Sigmoid colon (tissue), 7 donors: ENCODE data around the gene MPP1. TPM values are rescaled to one million over a fixed set of nuclear protein-coding genes. Genes with fewer than 3 reads are reported as not detected.

Source experiments
- DNase-seq: peaks from one replicate; pipeline ENCODE4 v3.0.0-alpha.2; 2019
- H3K27ac ChIP-seq, 4 donors: fragments of 200-600 bp; sonication (generic); one replicate each; pipeline ENCODE4 v1.5.1; 2016 to 2019; ENCODE audit warnings: mild to moderate bottlenecking in 1 of 4
- H3K27me3 ChIP-seq, 3 donors: fragments of 200-600 bp; sonication (generic); one replicate each; pipeline ENCODE4 v1.5.1; 2019; ENCODE audit warnings: mild to moderate bottlenecking in 1 of 3
- H3K36me3 ChIP-seq, 4 donors: fragments of 200-600 bp; sonication (generic); one replicate each; pipeline ENCODE4 v1.5.1; 2016 to 2019
- H3K4me1 ChIP-seq, 4 donors: fragments of 200-600 bp; sonication (generic); one replicate each; pipeline ENCODE4 v1.5.1; 2017 to 2019
- H3K4me3 ChIP-seq, 4 donors: fragments of 200-600 bp; sonication (generic); one replicate each; pipeline ENCODE4 v1.5.1; 2017 to 2019; ENCODE audit warnings: mild to moderate bottlenecking in 2 of 4, moderate library complexity in 1 of 4
- H3K9me3 ChIP-seq, 4 donors: fragments of 200-600 bp in 3 of 4; sonication (generic) in 3 of 4; one replicate each; pipeline versions ENCODE4 v1.5.1 to v1.6.1; 2013 to 2019
- CTCF ChIP-seq, 4 experiments: fragments of 450-650 bp in 3 of 4; fragments of 200-600 bp in 1 of 4; IDR thresholded peaks; one replicate each; pipeline ENCODE4 v1.5.1; 2016 to 2019; ENCODE audit warnings: antibody characterized with exemption in 4 of 4, mild to moderate bottlenecking in 3 of 4, moderate library complexity in 2 of 4
- EP300 ChIP-seq, 4 donors: sonication (generic); formaldehyde crosslinking; IDR thresholded peaks; one replicate each; pipeline ENCODE4 v1.6.1; 2017; ENCODE audit warnings: antibody characterized with exemption in 4 of 4
- POLR2A ChIP-seq, 2 donors: fragments of 450-650 bp; IDR thresholded peaks; one replicate each; pipeline ENCODE4 v1.6.1; 2016; ENCODE audit warnings: antibody characterized with exemption in 2 of 2, mild to moderate bottlenecking in 2 of 2, moderate library complexity in 2 of 2
- POLR2AphosphoS5 ChIP-seq, 4 donors: sonication (generic); formaldehyde crosslinking; IDR thresholded peaks; one replicate each; pipeline ENCODE4 v1.6.1; 2017; ENCODE audit warnings: antibody characterized with exemption in 4 of 4
- WGBS, 2 donors: extraction: QIAGEN DNeasy Blood & Tissue Kit; methylation state at CpG; one replicate each; pipeline ENCODE4 v1.1.7; 2013; 5-methylcytosine and 5-hydroxymethylcytosine counted together
- intact Hi-C: fragments of 100-400 bp; cut with DNase I; formaldehyde crosslinking; loops from one replicate; pipeline ENCODE4 v1.15.1; 2023
- polyA plus RNA-seq, 3 donors: library from polyadenylated mRNA; stranded (reverse); fragments of 200-250 nt; gene quantifications; one replicate each; pipeline ENCODE4 v1.2.3, GENCODE V29; 2013
- total RNA-seq, 4 donors: library from RNA; depleted of rRNA; stranded (reverse); fragments of >200 nt; gene quantifications; one replicate each; pipeline ENCODE4 v1.1.0, GENCODE V29; 2016
- donor health status: healthy with polysubstance abuse.
- donor health status: Bipolar disorder and iron deficiency.
- donor health status: healthy.

Gene MPP1
- total and polyA plus RNA-seq, 7 donors = 16.4 to 36.7 (median 27.2) TPM

GRCh38 chrX:154834562-154834961 lies 29.3 kb upstream of the MPP1 start, which contains the start of gene SMIM9:
TSS of gene SMIM9 (minus strand) at chrX:154834662. CDS start at chrX:154830856, 3,806 bp downstream.
- intact Hi-C loops = no loop called here

GRCh38 chrX:154833746-154834274 lies 28.5 kb upstream of the MPP1 start:
- H3K4me1 ChIP-seq = no peaks in the 10 kb centered on the region
- intact Hi-C loops = no loop called here
- DNase-seq = no peak
- no peak overlapping the region for H3K4me3 ChIP-seq
- 94 to 98% methylated on average over 3 of the region's 3 CpGs for WGBS, 2 donors
- H3K36me3 ChIP-seq = no peaks in the 10 kb centered on the region
- no peaks in the 10 kb centered on the region for H3K9me3 ChIP-seq
- TF ChIP-seq POLR2AphosphoS5 (IDR thresholded peaks at IDR 0.05) (no peak), CTCF (IDR thresholded peaks at IDR 0.05) (no peak), EP300 (IDR thresholded peaks at IDR 0.05) (no peak), POLR2A (IDR thresholded peaks at IDR 0.05) (no peak)
- no peak overlapping the region for H3K27ac ChIP-seq
- no peaks in the 10 kb centered on the region for H3K27me3 ChIP-seq

More at GRCh38 chrX:154834562-154834961, 29.3 kb upstream of the MPP1 start, which contains the start of gene SMIM9:
- Histone ChIP-seq H3K4me3 (no peak within 1 kb of the TSS), H3K9me3 (no peaks in the 10 kb centered on the region), H3K27ac (no peak within 1 kb of the TSS), H3K4me1 (no peaks in the 10 kb centered on the region), H3K27me3 (no peaks in the 10 kb centered on the region), H3K36me3 (no peaks in the 10 kb centered on the region)
- WGBS, 2 donors = 89 to 98% methylated on average over 3 of the region's 3 CpGs
- TF ChIP-seq EP300 (IDR thresholded peaks at IDR 0.05) = no peak
- TF ChIP-seq POLR2A (IDR thresholded peaks at IDR 0.05) = no peak
- TF ChIP-seq CTCF (IDR thresholded peaks at IDR 0.05) = no peak
- TF ChIP-seq POLR2AphosphoS5 (IDR thresholded peaks at IDR 0.05) = no peak
- no peak for DNase-seq

- WGBS, 2 donors = 42 to 46% methylated on average over 1 of the region's 1 CpG
- intact Hi-C loops = no loop called here
- no peak for DNase-seq
- Histone ChIP-seq H3K27me3 (no peaks in the 10 kb centered on the region), H3K4me3 (no peak overlapping the region), H3K36me3 (no peaks in the 10 kb centered on the region), H3K9me3 (no peaks in the 10 kb centered on the region), H3K27ac (no peak overlapping the region), H3K4me1 (no peaks in the 10 kb centered on the region)
- no peak for TF ChIP-seq CTCF (IDR thresholded peaks at IDR 0.05)
- no peak for TF ChIP-seq POLR2AphosphoS5 (IDR thresholded peaks at IDR 0.05)
- TF ChIP-seq EP300 (IDR thresholded peaks at IDR 0.05) = no peak
- no peak for TF ChIP-seq POLR2A (IDR thresholded peaks at IDR 0.05)
Observed at GRCh38 chrX:154829926-154830442, 24.7 kb upstream of the MPP1 start.

GRCh38 chrX:154829134-154829533 lies 23.8 kb upstream of the MPP1 start:
- intact Hi-C loops = no loop called here
- TF ChIP-seq EP300 (IDR thresholded peaks at IDR 0.05) (no peak), POLR2A (IDR thresholded peaks at IDR 0.05) (no peak), CTCF (IDR thresholded peaks at IDR 0.05) (no peak), POLR2AphosphoS5 (IDR thresholded peaks at IDR 0.05) (no peak)

GRCh38 chrX:154828016-154828408 lies 22.7 kb upstream of the MPP1 start:
- Histone ChIP-seq H3K4me1 (no peaks in the 10 kb centered on the region), H3K9me3 (no peaks in the 10 kb centered on the region), H3K27me3 (no peaks in the 10 kb centered on the region), H3K27ac (no peak overlapping the region), H3K36me3 (no peaks in the 10 kb centered on the region), H3K4me3 (no peak overlapping the region)
- 49 to 82% methylated on average over 2 of the region's 2 CpGs for WGBS, 2 donors
- intact Hi-C loops = no loop called here
- TF ChIP-seq CTCF (IDR thresholded peaks at IDR 0.05) (no peak), EP300 (IDR thresholded peaks at IDR 0.05) (no peak), POLR2A (IDR thresholded peaks at IDR 0.05) (no peak), POLR2AphosphoS5 (IDR thresholded peaks at IDR 0.05) (no peak)
- DNase-seq = no peak

More at GRCh38 chrX:154829134-154829533, 23.8 kb upstream of the MPP1 start:
- Histone ChIP-seq H3K9me3 (no peaks in the 10 kb centered on the region), H3K36me3 (no peaks in the 10 kb centered on the region), H3K4me3 (no peak overlapping the region), H3K27me3 (no peaks in the 10 kb centered on the region), H3K4me1 (no peaks in the 10 kb centered on the region), H3K27ac (no peak overlapping the region)
- DNase-seq = no peak
